K562 (cell line): ENCODE data around the gene TSPAN18. TPM values are rescaled to one million over a fixed set of nuclear protein-coding genes. Genes with fewer than 3 reads are reported as not detected.

Experiments
- BCOR ChIP-seq: fragments of 450-650 bp; IDR thresholded peaks from 2 replicates; pipeline ENCODE4 v1.6.1; 2016
- FUS ChIP-seq: fragments of 200-400 bp; formaldehyde crosslinking; optimal IDR thresholded peaks from 2 replicates; pipeline ENCODE3; 2017; ENCODE audit warnings: low read depth, low read length
- HCFC1 ChIP-seq: IDR thresholded peaks from 2 replicates; pipeline ENCODE4 v1.6.1; 2012; ENCODE audit warnings: low read depth, low read length, improper control_type of control experiment
- RBBP5 ChIP-seq: fragments of 200-600 bp; sonication (generic); IDR thresholded peaks from 2 replicates; pipeline ENCODE4 v1.6.1; 2012; ENCODE audit warnings: borderline replicate concordance, mild to moderate bottlenecking, low read length, control low read depth, inconsistent platforms; ENCODE audit not compliant: insufficient read depth, poor library complexity, severe bottlenecking
- SAFB ChIP-seq: fragments of 200-400 bp; formaldehyde crosslinking; IDR thresholded peaks from 2 replicates; pipeline ENCODE4 v1.6.1; 2017; ENCODE audit warnings: low read depth, low read length, borderline replicate concordance
- SOX6 ChIP-seq: fragments of 450-650 bp; IDR thresholded peaks from 2 replicates; pipeline ENCODE4 v1.6.1; 2014; ENCODE audit warnings: mild to moderate bottlenecking
- SP2 ChIP-seq: IDR thresholded peaks from 2 replicates; pipeline ENCODE4 v1.6.1; 2011; ENCODE audit warnings: mild to moderate bottlenecking, low read depth, low read length, moderate library complexity; ENCODE audit not compliant: poor library complexity, severe bottlenecking; ENCODE audit errors: extremely low read depth
- TCF7L2 ChIP-seq: fragments of 150-350 bp; IDR thresholded peaks from 2 replicates; pipeline ENCODE4 v1.6.1; 2016; ENCODE audit warnings: low read depth, mild to moderate bottlenecking, low read length, moderate library complexity
- ZC3H4 ChIP-seq: sonication (generic); formaldehyde crosslinking; IDR thresholded peaks from 2 replicates; pipeline ENCODE4 v1.9.0; 2021; ENCODE audit warnings: missing genetic modification reagents, borderline replicate concordance
- ZFP30 ChIP-seq: fragments of 250-450 bp; sonication (Bioruptor Pico); IDR thresholded peaks from 2 replicates; pipeline ENCODE4 v1.8.0; 2022; ENCODE audit warnings: moderate library complexity, mild to moderate bottlenecking, inconsistent platforms, borderline replicate concordance
- ZNF586 ChIP-seq: fragments of 450-650 bp; formaldehyde crosslinking; conservative IDR thresholded peaks from 2 replicates; pipeline ENCODE4 v1.4.0; 2020; ENCODE audit warnings: mild to moderate bottlenecking, moderate library complexity
- polyA plus RNA-seq, 8 experiments: library from polyadenylated mRNA; depleted of rRNA in 4 of 8; stranded (reverse) in 5 of 8; unstranded in 3 of 8; fragments of >200 nt; fragmentation: Nextera tagmentation in 2 of 8; fragmentation: Illumina TruSeq in 1 of 8; extraction: Ambion mirVana in 2 of 8; extraction: Trizol in 1 of 8; gene quantifications; 2 replicates each; pipeline versions ENCODE4 v1.2.1 to v1.2.3, GENCODE V29; 2011 to 2014; ENCODE audit warnings: inconsistent platforms in 1 of 8, missing spikeins in 1 of 8
- total RNA-seq, 7 experiments: library from RNA; depleted of rRNA in 6 of 7; stranded (reverse); fragments of >200 nt in 6 of 7; fragmentation: Illumina TruSeq in 2 of 7; extraction: Trizol in 2 of 7; gene quantifications; 2 replicates each; pipeline versions ENCODE4 v1.2.1 to v1.2.3, GENCODE V29; 2011 to 2021; ENCODE audit warnings: low replicate concordance in 1 of 7
- TF ChIP-seq, protein P1 (sequence below): fragments of 450-650 bp; formaldehyde crosslinking; IDR thresholded peaks from 2 replicates; pipeline ENCODE4 v1.4.0; 2020; ENCODE audit warnings: mild to moderate bottlenecking, moderate library complexity
- TF ChIP-seq, protein P2 (sequence below): fragments of 250-450 bp; sonication (Bioruptor Pico); IDR thresholded peaks from 2 replicates; pipeline ENCODE4 v1.8.0; 2021; ENCODE audit warnings: mild to moderate bottlenecking, moderate library complexity
- TF ChIP-seq, protein P3 (sequence below): fragments of 250-450 bp; sonication (Bioruptor Pico); IDR thresholded peaks from 2 replicates; pipeline ENCODE4 v1.5.0; 2020; ENCODE audit warnings: mild to moderate bottlenecking
- TF ChIP-seq, protein P4 (sequence below): fragments of 450-650 bp; formaldehyde crosslinking; IDR thresholded peaks from 2 replicates; pipeline ENCODE4 v1.4.0; 2022; ENCODE audit warnings: mild to moderate bottlenecking, moderate library complexity
- TF ChIP-seq, protein P5 (sequence below), 2 experiments: IDR thresholded peaks; 2 replicates each; pipeline ENCODE4 v1.6.1; 2011; ENCODE audit warnings: borderline replicate concordance in 1 of 2, control low read depth in 1 of 2, low read depth in 1 of 2, low read length in 1 of 2, mild to moderate bottlenecking in 1 of 2, mixed read lengths in 1 of 2, moderate library complexity in 1 of 2; ENCODE audit not compliant: insufficient read depth in 1 of 2, insufficient read length in 1 of 2, poor library complexity in 1 of 2, severe bottlenecking in 1 of 2; ENCODE audit errors: extremely low read depth in 1 of 2

The TSPAN18 gene
- total and polyA plus RNA-seq, 9 of the 15 experiments (the other 6 are each of a cell fraction or from before 2014, with no cell fraction given): 0.17 to 0.35 (median 0.22) TPM; not detected in 4

DNA sequence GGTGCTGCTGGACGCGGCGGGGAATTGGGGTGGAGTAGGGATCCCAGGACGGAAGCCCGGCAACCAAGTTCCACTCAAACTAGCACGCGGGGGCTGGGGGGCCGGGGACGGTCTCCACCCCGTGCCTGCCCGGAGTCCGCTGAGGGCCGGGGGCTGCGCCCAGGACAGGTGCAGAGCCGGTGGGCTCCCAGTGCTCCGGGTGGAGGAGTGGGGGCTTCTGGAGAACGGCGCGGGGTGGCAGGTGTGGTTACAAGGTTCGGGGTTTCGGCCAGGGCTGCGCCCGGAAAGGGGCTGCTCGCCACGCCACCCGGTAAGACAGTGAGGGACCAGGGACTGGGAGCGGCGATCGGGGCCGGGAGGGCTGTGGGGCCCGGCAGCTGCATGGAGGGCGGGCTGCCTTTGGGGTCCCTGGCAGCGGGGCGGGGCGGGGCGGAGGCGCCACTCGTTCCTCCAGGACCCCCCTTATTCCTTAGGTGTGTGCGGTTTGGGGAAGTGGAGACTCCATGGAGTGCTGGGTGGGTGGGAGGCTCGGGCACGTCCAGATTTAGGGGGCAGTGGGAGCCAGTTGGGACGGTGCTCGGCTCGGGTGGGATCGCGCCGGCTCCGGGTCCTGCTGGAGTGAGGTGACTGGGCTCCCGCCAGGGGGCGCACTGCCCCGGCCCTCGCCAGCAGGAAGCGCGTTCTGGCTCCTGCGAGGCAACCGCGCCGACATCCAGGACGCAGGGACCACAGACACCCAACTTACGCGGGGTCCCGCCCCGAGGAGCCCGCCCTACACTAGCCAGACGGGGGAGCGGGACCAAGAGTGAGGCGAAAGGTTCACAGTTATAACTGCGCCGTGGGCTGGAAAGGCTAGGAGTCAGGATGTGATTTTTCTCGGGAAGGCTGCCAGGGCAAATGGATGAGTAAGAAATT is 868 bp downstream of the TSPAN18 start (continued):
- TF ChIP-seq, protein P1, sequence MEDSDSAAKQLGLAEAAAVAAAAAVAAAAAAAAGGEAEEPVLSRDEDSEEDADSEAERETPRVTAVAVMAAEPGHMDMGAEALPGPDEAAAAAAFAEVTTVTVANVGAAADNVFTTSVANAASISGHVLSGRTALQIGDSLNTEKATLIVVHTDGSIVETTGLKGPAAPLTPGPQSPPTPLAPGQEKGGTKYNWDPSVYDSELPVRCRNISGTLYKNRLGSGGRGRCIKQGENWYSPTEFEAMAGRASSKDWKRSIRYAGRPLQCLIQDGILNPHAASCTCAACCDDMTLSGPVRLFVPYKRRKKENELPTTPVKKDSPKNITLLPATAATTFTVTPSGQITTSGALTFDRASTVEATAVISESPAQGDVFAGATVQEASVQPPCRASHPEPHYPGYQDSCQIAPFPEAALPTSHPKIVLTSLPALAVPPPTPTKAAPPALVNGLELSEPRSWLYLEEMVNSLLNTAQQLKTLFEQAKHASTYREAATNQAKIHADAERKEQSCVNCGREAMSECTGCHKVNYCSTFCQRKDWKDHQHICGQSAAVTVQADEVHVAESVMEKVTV (CRISPR knock-in tag): peak; percentile 61
- TF ChIP-seq RBBP5 (no peak), ZFP30 (CRISPR knock-in tag) (no peak), ZNF586 (CRISPR knock-in tag) (no peak), SOX6 (no peak), BCOR (0 out of 2 replicates have a peak, but pooled peaks have one; percentile 26), SP2 (no peak), SAFB (no peak), TCF7L2 (no peak), HCFC1 (0 out of 2 replicates have a peak, but pooled peaks have one; percentile 10), ZC3H4 (no peak), FUS (no peak)
- TF ChIP-seq, protein P2, sequence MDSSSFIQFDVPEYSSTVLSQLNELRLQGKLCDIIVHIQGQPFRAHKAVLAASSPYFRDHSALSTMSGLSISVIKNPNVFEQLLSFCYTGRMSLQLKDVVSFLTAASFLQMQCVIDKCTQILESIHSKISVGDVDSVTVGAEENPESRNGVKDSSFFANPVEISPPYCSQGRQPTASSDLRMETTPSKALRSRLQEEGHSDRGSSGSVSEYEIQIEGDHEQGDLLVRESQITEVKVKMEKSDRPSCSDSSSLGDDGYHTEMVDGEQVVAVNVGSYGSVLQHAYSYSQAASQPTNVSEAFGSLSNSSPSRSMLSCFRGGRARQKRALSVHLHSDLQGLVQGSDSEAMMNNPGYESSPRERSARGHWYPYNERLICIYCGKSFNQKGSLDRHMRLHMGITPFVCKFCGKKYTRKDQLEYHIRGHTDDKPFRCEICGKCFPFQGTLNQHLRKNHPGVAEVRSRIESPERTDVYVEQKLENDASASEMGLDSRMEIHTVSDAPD (CRISPR knock-in tag): no peak
- TF ChIP-seq, protein P3, sequence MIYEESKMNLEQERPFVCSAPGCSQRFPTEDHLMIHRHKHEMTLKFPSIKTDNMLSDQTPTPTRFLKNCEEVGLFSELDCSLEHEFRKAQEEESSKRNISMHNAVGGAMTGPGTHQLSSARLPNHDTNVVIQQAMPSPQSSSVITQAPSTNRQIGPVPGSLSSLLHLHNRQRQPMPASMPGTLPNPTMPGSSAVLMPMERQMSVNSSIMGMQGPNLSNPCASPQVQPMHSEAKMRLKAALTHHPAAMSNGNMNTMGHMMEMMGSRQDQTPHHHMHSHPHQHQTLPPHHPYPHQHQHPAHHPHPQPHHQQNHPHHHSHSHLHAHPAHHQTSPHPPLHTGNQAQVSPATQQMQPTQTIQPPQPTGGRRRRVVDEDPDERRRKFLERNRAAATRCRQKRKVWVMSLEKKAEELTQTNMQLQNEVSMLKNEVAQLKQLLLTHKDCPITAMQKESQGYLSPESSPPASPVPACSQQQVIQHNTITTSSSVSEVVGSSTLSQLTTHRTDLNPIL (CRISPR knock-in tag): no peak
- TF ChIP-seq, protein P4, sequence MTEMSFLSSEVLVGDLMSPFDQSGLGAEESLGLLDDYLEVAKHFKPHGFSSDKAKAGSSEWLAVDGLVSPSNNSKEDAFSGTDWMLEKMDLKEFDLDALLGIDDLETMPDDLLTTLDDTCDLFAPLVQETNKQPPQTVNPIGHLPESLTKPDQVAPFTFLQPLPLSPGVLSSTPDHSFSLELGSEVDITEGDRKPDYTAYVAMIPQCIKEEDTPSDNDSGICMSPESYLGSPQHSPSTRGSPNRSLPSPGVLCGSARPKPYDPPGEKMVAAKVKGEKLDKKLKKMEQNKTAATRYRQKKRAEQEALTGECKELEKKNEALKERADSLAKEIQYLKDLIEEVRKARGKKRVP (CRISPR knock-in tag): no peak
- TF ChIP-seq, protein P5, sequence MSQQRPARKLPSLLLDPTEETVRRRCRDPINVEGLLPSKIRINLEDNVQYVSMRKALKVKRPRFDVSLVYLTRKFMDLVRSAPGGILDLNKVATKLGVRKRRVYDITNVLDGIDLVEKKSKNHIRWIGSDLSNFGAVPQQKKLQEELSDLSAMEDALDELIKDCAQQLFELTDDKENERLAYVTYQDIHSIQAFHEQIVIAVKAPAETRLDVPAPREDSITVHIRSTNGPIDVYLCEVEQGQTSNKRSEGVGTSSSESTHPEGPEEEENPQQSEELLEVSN (IDR thresholded peaks at IDR 0.05; ENCODE audit: borderline replicate concordance in 1 of 2, extremely low read depth in 1 of 2, insufficient read depth in 1 of 2, insufficient read length in 1 of 2, low read depth in 1 of 2, low read length in 1 of 2, poor library complexity in 1 of 2, severe bottlenecking in 1 of 2): peak in 1 of 2 experiments; percentile 67
